Thyroid gland (tissue), 4 donors: ENCODE measurements around the gene PACSIN1. TPM values are rescaled to one million over a fixed set of nuclear protein-coding genes. Genes with fewer than 3 reads are reported as not detected.

Experiments used
- DNase-seq, 2 donors: peaks; one replicate each; pipeline ENCODE4 v3.0.0-alpha.2; 2019
- H3K27ac ChIP-seq, 3 donors: fragments of 200-600 bp; sonication (generic); 1 replicate in 2 of 3; 2 replicates in 1 of 3; pipeline ENCODE4 v1.5.1; 2016 to 2019; ENCODE audit warnings: mild to moderate bottlenecking in 1 of 3, moderate library complexity in 1 of 3
- H3K27me3 ChIP-seq: fragments of 200-600 bp; sonication (generic); one replicate; pipeline ENCODE4 v1.5.1; 2019
- H3K36me3 ChIP-seq, 2 donors: fragments of 200-600 bp; sonication (generic); one replicate each; pipeline ENCODE4 v1.5.1; 2016 to 2019
- H3K4me1 ChIP-seq, 2 donors: fragments of 200-600 bp; sonication (generic); one replicate each; pipeline ENCODE4 v1.5.1; 2017 to 2019
- H3K4me3 ChIP-seq, 3 donors: fragments of 200-600 bp; sonication (generic); replicated peaks in 1 of 3; 1 replicate in 2 of 3; 2 replicates in 1 of 3; pipeline ENCODE4 v1.5.1; 2016; ENCODE audit warnings: mild to moderate bottlenecking in 1 of 3
- H3K9me3 ChIP-seq: fragments of 200-600 bp; sonication (generic); one replicate; pipeline ENCODE4 v1.5.1; 2017
- POLR2A ChIP-seq, 2 donors: fragments of 450-650 bp; IDR thresholded peaks; one replicate each; pipeline ENCODE4 v1.6.1; 2017; ENCODE audit warnings: antibody characterized with exemption in 2 of 2, mild to moderate bottlenecking in 2 of 2, moderate library complexity in 1 of 2
- WGBS, 2 donors: methylation state at CpG; one replicate each; pipeline ENCODE4 v1.1.5; 2017; 5-methylcytosine and 5-hydroxymethylcytosine counted together
- intact Hi-C: fragments of 100-400 bp; cut with DNase I; formaldehyde crosslinking; loops from one replicate; pipeline ENCODE4 v1.15.1; 2023
- total RNA-seq, 4 donors: library from RNA; depleted of rRNA; stranded (reverse); fragments of >200 nt; gene quantifications; one replicate each; pipeline ENCODE4 v1.2.3, GENCODE V29; 2016
- TF ChIP-seq, protein P1 (sequence below), 6 experiments: fragments of 200-600 bp in 3 of 6; fragments of 450-650 bp in 3 of 6; sonication (generic) in 3 of 6; IDR thresholded peaks; one replicate each; pipeline ENCODE4 v1.5.1; 2016 to 2019; ENCODE audit warnings: antibody characterized with exemption in 6 of 6, mild to moderate bottlenecking in 2 of 6, inconsistent platforms in 1 of 6, moderate library complexity in 1 of 6

Gene PACSIN1
- total RNA-seq, 4 donors from 2014 or later = 0.11 TPM; not detected in 3

DNA sequence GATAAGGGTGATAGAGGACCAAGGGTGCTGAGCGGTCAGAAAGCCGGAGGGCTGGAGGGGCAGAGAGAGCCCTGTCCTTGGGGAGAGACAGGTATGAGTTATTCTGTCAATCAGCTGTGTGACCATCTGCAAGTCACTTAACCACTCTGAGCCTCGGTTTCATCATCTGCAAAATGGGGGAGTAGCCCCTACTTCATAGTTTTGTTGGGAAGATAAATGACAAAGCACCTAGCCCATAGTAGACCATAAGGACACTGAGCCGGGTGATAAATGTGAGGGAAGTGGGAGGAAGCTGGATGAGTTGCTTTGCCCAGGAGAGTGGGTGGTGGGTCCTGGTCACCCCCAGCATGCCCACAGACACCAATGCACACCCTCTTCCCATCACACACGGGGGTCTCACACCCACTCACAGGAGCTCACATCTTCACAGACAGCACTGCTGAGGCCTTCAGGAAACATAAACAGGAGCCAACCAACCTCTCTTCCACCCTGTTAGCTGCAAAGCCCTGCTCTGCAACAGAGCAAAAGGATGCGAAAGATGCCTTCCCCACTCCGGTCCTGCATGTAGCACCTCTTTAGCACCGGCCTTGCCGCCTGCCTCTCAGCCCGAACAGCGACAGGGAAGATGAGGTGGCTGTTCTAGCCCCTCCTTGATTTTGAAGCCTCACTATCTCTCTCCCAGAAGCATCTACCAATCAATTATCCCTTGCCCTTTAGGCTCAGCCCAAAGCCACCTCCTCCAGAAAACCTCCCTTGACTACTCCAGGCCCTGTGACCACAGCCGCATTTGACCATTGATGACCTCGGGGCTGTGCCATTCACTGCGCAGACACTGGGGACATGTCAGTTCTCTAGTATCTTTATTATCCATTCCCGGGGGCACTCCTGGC lies 71.3 kb downstream of the PACSIN1 start:
- no peaks in the 10 kb centered on the region for H3K36me3 ChIP-seq
- no peaks in the 10 kb centered on the region for H3K27me3 ChIP-seq
- no peaks in the 10 kb centered on the region for H3K9me3 ChIP-seq
- no peak overlapping the region for H3K4me3 ChIP-seq
- intact Hi-C loops = no loop called here
- H3K4me1 ChIP-seq = peaks cover 0 to 7% of the 10 kb centered on the region in 2 donors
- WGBS, 2 donors = 90 to 94% methylated on average over 15 of the region's 15 CpGs
- TF ChIP-seq, protein P1, sequence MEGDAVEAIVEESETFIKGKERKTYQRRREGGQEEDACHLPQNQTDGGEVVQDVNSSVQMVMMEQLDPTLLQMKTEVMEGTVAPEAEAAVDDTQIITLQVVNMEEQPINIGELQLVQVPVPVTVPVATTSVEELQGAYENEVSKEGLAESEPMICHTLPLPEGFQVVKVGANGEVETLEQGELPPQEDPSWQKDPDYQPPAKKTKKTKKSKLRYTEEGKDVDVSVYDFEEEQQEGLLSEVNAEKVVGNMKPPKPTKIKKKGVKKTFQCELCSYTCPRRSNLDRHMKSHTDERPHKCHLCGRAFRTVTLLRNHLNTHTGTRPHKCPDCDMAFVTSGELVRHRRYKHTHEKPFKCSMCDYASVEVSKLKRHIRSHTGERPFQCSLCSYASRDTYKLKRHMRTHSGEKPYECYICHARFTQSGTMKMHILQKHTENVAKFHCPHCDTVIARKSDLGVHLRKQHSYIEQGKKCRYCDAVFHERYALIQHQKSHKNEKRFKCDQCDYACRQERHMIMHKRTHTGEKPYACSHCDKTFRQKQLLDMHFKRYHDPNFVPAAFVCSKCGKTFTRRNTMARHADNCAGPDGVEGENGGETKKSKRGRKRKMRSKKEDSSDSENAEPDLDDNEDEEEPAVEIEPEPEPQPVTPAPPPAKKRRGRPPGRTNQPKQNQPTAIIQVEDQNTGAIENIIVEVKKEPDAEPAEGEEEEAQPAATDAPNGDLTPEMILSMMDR (IDR thresholded peaks at IDR 0.05) = no peak
- DNase-seq = no peak
- no peak overlapping the region for H3K27ac ChIP-seq

DNA sequence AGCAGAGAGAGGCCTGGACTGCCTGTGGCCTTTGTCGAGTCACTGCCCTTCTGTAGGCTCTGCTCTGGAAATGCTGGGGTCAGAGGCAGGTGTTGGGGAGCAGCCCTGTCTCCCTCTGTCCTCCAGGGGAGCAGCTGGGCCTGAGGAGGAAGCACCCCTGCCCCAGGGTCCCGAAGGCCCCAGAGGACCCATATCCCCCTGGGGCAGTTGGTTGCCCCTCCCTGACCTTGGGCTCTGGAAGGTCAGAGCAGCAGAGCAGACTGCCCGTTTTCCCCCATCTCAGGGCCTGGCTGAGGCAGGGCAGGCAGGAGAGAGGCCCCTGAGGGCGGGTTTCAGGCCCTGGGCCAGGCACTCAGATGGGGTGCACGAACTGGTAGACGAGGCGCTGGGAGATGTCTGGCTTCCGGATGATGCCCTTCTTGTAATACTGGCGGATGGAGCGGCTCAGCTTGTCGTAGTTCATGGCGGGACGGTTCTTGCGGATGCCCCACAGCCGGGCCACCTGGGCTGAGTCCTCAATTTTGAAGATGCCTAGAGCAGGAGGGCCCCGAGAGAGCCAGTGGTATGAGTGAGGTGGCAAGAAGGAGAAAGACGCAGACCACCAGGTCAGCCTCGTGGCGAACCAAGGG lies 72.2 kb downstream of the PACSIN1 start:
- H3K27ac ChIP-seq = no peak overlapping the region
- intact Hi-C loops = no loop called here
- no peaks in the 10 kb centered on the region for H3K9me3 ChIP-seq
- no peak for TF ChIP-seq POLR2A (IDR thresholded peaks at IDR 0.05)
- TF ChIP-seq, protein P1 (IDR thresholded peaks at IDR 0.05) = no peak
- H3K4me1 ChIP-seq = peaks cover 0 to 7% of the 10 kb centered on the region in 2 donors
- DNase-seq = no peak
- no peaks in the 10 kb centered on the region for H3K36me3 ChIP-seq
- no peak overlapping the region for H3K4me3 ChIP-seq
- H3K27me3 ChIP-seq = no peaks in the 10 kb centered on the region
- 95 to 96% methylated on average over 18 of the region's 19 CpGs for WGBS, 2 donors

DNA sequence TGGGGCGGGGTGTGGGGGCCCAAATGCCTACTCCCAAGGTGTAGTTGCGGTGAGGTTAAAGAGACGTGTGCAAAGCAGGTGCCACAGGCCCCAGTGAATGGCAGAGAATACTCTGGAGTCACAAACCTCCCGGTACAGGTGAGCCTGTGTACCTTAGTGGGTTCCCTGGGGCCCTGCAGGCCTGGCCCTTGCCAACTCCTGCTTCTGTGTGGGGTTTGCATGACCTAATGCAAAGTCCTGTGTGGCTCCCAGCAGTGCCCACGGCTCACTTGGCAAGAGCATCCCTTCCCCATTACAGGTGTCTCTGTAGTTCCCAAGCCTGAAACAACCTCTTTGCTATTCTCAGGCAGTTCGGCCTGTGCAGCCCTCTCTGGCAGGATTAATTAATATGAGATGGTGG lies 72.7 kb downstream of the PACSIN1 start:
- Histone ChIP-seq H3K9me3 (no peaks in the 10 kb centered on the region), H3K27me3 (no peaks in the 10 kb centered on the region), H3K27ac (no peak overlapping the region), H3K36me3 (no peaks in the 10 kb centered on the region), H3K4me3 (no peak overlapping the region), H3K4me1 (peaks cover 0 to 7% of the 10 kb centered on the region in 2 donors)
- DNase-seq = no peak
- 88 to 89% methylated on average over 5 to 6 of the region's 6 CpGs for WGBS, 2 donors
- intact Hi-C loops = no loop called here
- TF ChIP-seq POLR2A (IDR thresholded peaks at IDR 0.05) = no peak
- TF ChIP-seq, protein P1 (IDR thresholded peaks at IDR 0.05) = no peak

DNA sequence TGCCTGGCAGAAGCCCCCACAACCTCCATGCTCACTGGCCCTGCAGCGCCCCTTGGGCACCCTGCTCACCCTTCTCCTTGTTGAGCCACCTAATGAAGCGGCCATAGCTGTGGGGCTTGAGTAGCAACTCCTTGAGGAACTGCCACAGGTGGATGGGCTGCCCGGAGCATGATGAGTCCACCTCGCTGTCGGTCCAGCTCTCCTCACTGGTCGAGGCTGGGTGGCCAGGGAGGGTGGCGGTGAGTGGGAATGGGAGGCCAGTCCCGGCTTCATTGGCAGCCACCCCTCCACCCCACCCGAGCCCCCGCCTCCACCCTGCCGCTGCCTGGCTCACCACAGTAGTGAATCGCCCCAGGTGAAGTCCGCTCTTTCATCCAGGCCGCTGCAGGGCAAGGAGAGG lies 73.3 kb downstream of the PACSIN1 start:
- Histone ChIP-seq H3K27me3 (no peaks in the 10 kb centered on the region), H3K9me3 (no peaks in the 10 kb centered on the region), H3K27ac (no peak overlapping the region), H3K4me1 (peaks cover 0 to 7% of the 10 kb centered on the region in 2 donors), H3K4me3 (no peak overlapping the region), H3K36me3 (no peaks in the 10 kb centered on the region)
- TF ChIP-seq POLR2A (IDR thresholded peaks at IDR 0.05) = no peak
- TF ChIP-seq, protein P1 (IDR thresholded peaks at IDR 0.05) = no peak
- 77 to 92% methylated on average over 7 to 13 of the region's 14 CpGs for WGBS, 2 donors
- no peak for DNase-seq
- intact Hi-C loops = no loop called here

DNA sequence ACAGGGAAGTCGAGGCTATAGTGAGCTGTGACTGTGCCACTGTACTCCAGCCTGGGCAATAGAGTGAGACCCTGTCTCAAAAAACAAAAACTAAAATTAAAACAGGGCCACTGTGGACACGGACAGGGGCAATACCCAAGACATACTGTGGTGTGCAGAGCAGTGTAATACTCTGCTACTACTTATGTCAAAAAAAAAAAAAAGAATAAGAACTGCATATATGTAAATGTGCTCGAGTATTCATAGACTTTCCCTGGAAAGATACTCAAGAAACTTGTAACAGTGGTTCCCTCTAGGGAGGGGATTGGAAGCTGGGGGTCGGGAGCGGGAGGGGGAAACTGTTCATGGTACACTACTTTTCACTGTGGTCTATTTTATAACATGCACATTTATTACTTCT lies 74.3 kb downstream of the PACSIN1 start:
- TF ChIP-seq POLR2A (IDR thresholded peaks at IDR 0.05) = no peak
- TF ChIP-seq, protein P1 (IDR thresholded peaks at IDR 0.05) = no peak
- 77 to 79% methylated on average over 5 of the region's 5 CpGs for WGBS, 2 donors
- Histone ChIP-seq H3K4me1 (peaks cover 0 to 12% of the 10 kb centered on the region in 2 donors), H3K9me3 (no peaks in the 10 kb centered on the region), H3K27me3 (no peaks in the 10 kb centered on the region), H3K4me3 (no peak overlapping the region), H3K36me3 (no peaks in the 10 kb centered on the region), H3K27ac (no peak overlapping the region)
- intact Hi-C loops = no loop called here
- no peak for DNase-seq
